Measurements from ENCODE around the gene AOAH. TPM values are rescaled to one million over a fixed set of nuclear protein-coding genes. Genes with fewer than 3 reads are reported as not detected.
A peak's percentile ranks its signal among the peaks of the same experiment; 100 is the strongest.
"Not testable (repeated sequence)": the region's sequence is repeated elsewhere in the genome, so short reads cannot be mapped to it uniquely, and the experiment has no call there.

The AOAH gene
- total RNA-seq, 1 experiment from 2014 or later, result 1.3 TPM

DNA sequence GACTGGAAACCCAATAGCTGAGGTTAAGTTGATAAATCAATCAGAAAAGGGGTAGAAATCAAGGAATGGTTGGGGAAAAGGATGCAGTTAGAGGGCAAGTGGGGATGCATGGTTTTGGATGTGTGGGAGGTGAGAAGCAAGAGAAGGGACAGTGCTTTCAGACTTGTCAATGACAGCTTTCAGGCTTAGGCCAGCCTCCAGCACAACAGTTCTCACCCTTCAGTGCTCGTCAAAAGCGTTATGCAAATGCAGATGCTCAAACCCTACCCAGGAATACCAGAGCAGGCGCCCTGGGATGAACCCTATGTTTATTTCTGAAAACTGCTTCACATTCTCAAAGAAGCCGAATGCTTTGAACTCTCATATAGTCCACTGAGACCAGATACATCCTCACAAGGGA, 74.0 kb downstream of the AOAH start:
- Histone ChIP-seq H3K4me3 (no peak overlapping the region), H3K27ac (no peak overlapping the region), H3K4me1 (peaks cover 21% of the 10 kb centered on the region), H3K27me3 (no peaks in the 10 kb centered on the region), H3K36me3 (no peaks in the 10 kb centered on the region), H3K9me3 (replicated peaks) (no peaks in the 10 kb centered on the region)
- no peak for DNase-seq

DNA sequence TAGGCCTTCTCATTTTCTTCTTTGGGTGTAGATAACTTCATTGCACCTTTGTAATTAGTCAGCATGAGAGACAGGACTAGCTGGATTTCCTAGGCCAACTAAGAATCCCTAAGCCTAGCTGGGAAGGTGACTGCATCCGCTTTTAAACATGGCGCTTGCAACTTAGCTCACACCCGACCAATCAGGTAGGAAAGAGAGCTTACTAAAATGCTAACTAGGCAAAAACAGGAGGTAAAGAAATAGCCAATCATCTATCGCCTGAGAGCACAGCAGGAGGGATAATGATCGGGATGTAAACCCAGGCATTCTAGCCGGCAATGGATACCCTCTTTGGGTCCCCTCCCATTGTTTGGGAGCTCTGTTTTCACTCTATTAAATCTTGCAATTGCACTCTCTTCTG, 75.0 kb downstream of the AOAH start:
- peaks cover 24% of the 10 kb centered on the region for H3K4me1 ChIP-seq
- H3K9me3 ChIP-seq (replicated peaks); H3K4me3 ChIP-seq; H3K36me3 ChIP-seq; H3K27ac ChIP-seq; H3K27me3 ChIP-seq; DNase-seq: not testable (repeated sequence)

DNA sequence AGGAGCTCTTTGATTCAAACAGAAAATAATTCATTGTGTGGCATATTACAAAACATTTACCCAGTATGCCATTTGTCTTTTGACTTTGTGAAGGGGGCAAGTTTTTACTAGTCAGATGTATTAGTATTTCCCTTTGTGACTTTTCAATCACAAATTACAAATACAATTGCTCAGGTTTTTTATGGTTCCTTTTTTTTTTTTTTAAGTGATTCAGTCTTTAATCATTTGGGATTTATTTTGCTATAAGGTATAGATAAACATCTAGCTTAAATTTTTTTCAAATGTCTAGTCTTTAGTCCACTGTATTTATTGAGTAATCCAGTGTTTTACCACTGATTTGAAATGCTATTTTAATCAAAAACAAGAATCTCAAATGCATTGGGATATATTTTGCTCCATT, 75.9 kb downstream of the AOAH start:
- H3K27ac ChIP-seq, result no peak overlapping the region

DNA sequence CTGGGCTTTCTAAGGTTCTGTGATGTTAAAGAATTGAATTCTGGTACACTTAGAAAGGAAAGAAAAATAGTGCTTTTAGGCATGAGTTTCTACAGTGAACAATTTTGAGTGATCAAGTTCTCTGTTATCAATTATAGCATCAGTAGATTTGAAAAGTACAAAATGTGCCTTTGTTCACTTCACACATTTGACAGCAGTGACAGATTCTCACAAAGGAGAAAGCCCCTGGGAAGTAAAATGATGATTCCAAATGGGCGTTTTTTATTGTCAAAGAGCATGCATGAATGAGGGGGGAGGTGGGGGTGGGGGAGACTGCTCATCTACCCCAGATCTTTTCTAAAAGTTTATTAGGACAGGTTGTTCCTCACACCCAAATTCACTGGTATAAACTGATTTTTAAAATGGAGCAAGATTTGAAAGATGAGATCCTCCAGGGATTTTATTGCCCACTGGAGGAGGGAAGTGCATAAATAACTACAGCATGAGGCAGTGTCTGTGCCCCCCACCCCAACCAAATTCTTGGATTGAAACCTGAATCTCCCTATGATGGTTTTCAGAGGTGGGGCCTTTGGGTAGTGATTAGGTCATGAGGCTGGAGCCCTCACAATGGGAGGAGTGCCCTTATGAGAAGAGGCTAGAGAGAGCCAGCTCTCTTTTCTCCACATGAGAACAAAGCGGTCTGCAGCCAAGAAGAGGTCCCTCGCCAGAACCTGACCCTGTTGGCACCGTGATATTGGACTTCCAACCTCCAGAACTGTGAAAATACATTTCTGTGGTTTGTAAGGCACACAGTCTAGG, 79.5 kb downstream of the AOAH start:
- peaks cover 8% of the 10 kb centered on the region; the same call in 1 of the 2 replicates for H3K4me1 ChIP-seq
- H3K36me3 ChIP-seq, result no peaks in the 10 kb centered on the region
- H3K27me3 ChIP-seq, result no peaks in the 10 kb centered on the region
- peak; percentile 46 to 62 for DNase-seq
- H3K4me3 ChIP-seq, result no peak overlapping the region
- H3K27ac ChIP-seq, result no peak overlapping the region
- H3K9me3 ChIP-seq (replicated peaks), result no peaks in the 10 kb centered on the region

More for the DNA sequence above, 75.9 kb downstream of the AOAH start:
- H3K27me3 ChIP-seq, result no peaks in the 10 kb centered on the region
- no peaks in the 10 kb centered on the region for H3K9me3 ChIP-seq (replicated peaks)
- no peak for DNase-seq
- no peaks in the 10 kb centered on the region for H3K36me3 ChIP-seq
- no peak overlapping the region for H3K4me3 ChIP-seq
- peaks cover 17% of the 10 kb centered on the region for H3K4me1 ChIP-seq

DNA sequence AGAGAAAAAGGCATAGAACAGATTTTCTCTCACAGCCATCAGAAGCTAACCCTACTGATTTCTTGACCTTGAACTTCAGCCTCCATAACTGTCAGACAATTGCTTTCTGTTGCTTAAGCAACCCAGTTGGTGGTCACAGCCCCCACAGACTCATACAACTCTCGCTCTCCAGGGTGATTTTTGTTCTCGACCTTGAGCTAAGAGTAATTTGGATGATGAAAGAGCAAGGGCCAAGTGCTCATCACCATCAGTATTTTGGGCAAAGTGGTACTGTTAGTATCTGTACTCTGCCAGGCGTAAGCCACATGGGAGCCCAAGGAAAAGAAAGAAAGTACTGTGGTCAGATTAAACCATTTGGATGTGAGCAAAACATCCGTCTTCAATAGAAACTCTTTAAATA, 81.9 kb downstream of the AOAH start:
- H3K4me1 ChIP-seq, result peaks cover 8% of the 10 kb centered on the region; the same call in 1 of the 2 replicates
- H3K9me3 ChIP-seq (replicated peaks), result no peaks in the 10 kb centered on the region
- DNase-seq, result no peak

DNA sequence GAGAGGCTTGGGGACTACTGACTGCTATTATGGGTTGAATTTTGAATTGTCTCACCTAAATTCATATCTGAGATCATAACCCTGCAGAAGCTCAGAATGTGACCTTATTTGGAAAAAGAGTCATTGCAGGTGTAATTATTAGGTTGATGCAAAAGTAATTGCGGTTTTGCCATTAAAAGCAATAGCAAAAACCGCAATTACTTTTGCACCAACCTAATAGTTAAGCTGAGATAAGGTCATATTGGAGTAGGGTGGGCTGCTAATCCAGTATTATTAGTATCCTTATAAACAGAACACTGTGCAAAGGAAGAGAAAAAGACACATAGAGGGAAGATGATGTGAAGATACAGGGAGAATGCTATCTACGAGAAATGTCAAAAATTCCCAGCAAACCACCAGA, 82.3 kb downstream of the AOAH start:
- Histone ChIP-seq H3K9me3 (replicated peaks) (no peaks in the 10 kb centered on the region), H3K27ac (no peak overlapping the region), H3K36me3 (no peaks in the 10 kb centered on the region), H3K4me1 (peaks cover 8% of the 10 kb centered on the region; the same call in 1 of the 2 replicates), H3K4me3 (no peak overlapping the region), H3K27me3 (no peaks in the 10 kb centered on the region)
- no peak for DNase-seq

More for the DNA sequence above, 81.9 kb downstream of the AOAH start:
- Histone ChIP-seq H3K36me3 (no peaks in the 10 kb centered on the region), H3K27ac (no peak overlapping the region), H3K27me3 (no peaks in the 10 kb centered on the region), H3K4me3 (no peak overlapping the region)

DNA sequence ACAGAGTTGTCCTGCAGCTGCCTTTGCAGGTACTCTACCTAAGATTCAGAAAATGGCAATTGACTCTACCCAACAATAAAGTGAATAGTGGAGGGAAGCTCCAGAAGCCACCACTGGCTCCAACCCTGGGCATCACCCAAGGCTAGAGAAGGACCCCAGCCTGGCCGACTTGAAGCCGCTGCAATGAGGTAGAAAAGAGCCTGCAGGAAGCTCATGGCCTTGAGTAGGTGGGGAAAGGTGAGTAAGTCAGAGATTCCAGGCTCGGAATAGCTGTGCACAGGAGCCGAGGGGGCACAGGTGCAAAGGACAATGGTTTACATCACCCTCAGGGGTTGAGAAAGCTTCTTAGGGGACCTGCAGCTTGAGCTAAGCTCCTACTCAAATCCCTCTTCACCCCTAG, 83.6 kb downstream of the AOAH start:
- H3K9me3 ChIP-seq (replicated peaks), result no peaks in the 10 kb centered on the region
- no peak overlapping the region for H3K4me3 ChIP-seq
- no peak for DNase-seq

DNA sequence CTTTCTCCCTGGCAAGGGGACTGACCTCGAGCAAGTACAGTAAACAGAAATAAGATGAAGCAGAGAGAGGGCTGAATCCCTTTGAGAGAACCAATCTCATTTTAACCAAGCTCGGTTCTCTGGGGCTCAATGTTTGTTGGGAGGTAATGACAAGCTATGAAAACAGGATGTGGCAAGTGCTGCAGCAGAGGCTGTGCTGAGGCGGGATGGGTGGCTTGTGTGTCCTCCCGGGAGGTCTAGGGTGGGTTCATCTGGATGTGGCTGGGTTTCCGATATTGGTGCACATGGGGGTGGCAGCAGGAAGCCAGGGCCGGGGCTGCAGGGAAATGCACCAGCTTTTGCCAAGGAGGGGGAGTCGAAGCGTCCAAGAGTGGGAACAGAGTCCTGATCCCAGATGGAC, 84.5 kb downstream of the AOAH start:
- no peaks in the 10 kb centered on the region for H3K36me3 ChIP-seq
- H3K4me1 ChIP-seq, result peaks cover 10% of the 10 kb centered on the region
- H3K27me3 ChIP-seq, result no peaks in the 10 kb centered on the region
- H3K9me3 ChIP-seq (replicated peaks), result no peaks in the 10 kb centered on the region
- no peak overlapping the region for H3K27ac ChIP-seq
- DNase-seq, result no peak
- no peak overlapping the region for H3K4me3 ChIP-seq

More for the DNA sequence above, 83.6 kb downstream of the AOAH start:
- Histone ChIP-seq H3K27ac (no peak overlapping the region), H3K27me3 (no peaks in the 10 kb centered on the region), H3K4me1 (peaks cover 9% of the 10 kb centered on the region), H3K36me3 (no peaks in the 10 kb centered on the region)

DNA sequence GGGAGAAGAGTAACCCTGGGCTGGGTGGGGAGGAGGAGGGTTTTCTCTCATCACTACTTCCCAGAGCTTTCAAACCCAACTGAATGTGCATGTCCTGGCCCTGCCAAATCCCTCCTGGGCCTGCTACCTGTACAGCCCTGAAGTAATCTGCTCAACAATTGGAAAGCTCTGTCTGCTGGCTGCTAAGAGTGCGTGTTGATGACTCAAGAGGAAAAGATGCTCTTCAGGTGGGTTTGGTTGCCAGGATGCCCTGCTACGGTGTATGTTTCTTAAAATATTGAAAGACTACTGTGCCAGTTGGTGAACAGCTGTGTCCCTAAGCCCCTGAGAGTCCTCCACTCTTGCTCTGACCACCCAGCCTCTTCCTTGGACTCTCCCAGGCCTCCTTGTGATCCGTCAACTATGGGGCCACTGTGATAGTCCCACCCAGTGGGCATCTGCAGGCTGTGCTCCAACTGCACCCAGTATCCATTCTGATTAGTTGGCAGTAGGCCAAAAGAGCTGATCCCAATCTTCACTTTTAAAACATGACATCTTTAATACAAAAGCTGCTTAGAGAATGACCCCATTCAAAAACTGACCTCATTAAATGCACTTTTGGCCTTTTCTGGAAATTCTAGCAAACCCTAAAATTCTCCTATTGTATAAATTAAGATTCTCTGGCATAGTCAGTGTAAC, 85.6 kb downstream of the AOAH start:
- no peak overlapping the region for H3K27ac ChIP-seq
- no peak overlapping the region for H3K4me3 ChIP-seq
- no peaks in the 10 kb centered on the region for H3K36me3 ChIP-seq
- DNase-seq, result no peak
- no peaks in the 10 kb centered on the region for H3K27me3 ChIP-seq
- no peaks in the 10 kb centered on the region for H3K9me3 ChIP-seq (replicated peaks)
- peaks cover 21% of the 10 kb centered on the region for H3K4me1 ChIP-seq

DNA sequence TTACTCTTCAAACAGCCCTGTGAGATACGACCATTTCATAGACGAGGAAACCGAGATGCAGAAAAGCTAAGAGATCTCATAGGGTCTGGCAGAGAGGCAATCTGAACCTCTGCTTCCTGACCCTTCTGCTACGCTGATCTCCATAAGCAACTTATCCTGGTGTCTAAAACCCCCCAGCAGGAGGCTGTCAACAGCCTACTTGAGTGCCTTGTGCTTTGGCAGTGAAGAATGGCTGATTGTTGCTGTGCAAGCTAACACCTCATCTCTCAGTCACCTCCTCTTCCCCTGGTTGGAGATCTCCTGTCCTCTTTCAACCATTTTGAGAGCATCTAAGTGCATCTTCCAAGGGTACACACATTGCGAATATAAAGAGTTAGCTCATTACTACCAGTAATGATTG, 86.2 kb downstream of the AOAH start:
- Histone ChIP-seq H3K9me3 (replicated peaks) (no peaks in the 10 kb centered on the region), H3K4me1 (peaks cover 22% of the 10 kb centered on the region), H3K27ac (no peak overlapping the region), H3K36me3 (no peaks in the 10 kb centered on the region), H3K27me3 (no peaks in the 10 kb centered on the region), H3K4me3 (no peak overlapping the region)
- DNase-seq, result peak in 1 of 2 experiments; percentile 35

DNA sequence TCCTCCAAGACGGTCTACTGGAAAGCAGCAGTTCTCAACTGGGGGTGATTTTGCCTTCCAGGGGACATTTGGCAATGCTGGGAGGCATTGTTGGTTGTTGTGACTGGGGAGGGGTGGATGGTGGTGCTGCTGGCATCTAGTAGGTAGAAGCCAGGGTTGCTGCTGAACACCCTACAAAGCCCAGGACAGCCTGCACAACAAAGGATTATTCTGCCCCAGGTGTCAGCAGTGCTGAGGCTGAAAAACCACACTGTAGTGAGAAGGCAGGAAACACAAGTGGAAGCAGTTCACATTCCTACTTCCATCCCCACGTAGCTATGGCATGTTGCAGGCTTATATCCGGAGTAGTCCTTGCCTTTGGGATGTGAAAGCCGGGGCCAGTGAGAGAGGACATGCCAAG, 86.9 kb downstream of the AOAH start:
- H3K27me3 ChIP-seq, result no peaks in the 10 kb centered on the region
- no peaks in the 10 kb centered on the region for H3K9me3 ChIP-seq (replicated peaks)
- H3K36me3 ChIP-seq, result no peaks in the 10 kb centered on the region
- H3K4me3 ChIP-seq, result no peak overlapping the region
- peaks cover 22% of the 10 kb centered on the region for H3K4me1 ChIP-seq
- no peak for DNase-seq
- no peak overlapping the region for H3K27ac ChIP-seq

DNA sequence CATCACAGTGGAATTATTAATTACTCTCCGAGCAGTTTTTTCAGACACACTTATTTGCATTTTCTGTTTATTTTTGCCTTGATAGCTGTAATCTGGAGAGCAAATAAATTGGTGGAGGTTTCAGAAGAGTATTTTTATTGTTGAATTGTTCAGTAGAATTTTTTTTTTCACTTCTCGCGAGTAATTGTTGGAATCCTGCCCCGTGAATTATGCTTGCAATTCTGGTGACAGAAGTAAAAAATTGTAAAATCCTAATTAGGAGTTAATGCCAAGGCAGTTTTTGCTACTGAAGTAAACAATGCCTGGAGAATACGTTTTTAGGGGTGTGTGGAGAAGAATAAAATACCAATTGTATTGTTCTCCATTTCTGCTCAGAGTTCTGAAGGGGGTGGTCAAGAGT, 88.2 kb downstream of the AOAH start:
- Histone ChIP-seq H3K27me3 (no peaks in the 10 kb centered on the region), H3K4me1 (peaks cover 22% of the 10 kb centered on the region), H3K4me3 (no peak overlapping the region), H3K27ac (no peak overlapping the region), H3K36me3 (no peaks in the 10 kb centered on the region), H3K9me3 (replicated peaks) (no peaks in the 10 kb centered on the region)
- no peak for DNase-seq

DNA sequence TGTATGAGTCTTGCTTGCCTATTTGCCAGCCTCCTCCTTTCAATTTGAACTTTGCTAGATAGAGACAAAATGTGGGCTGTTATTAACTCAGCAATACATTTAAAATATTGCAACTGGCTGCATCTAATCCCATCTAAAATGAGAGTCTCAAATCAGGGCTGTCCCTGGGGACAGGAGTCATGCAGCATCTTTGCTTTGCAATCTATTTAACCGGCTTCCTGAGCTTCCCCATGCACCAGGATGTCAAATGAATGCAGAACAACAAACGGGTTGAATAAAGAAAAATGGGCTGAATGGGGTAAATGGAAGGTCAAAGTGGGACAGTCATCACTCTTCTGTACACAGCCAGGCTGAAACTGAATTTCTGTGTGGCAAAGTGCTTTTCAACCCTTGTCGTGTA, 89.2 kb downstream of the AOAH start:
- Histone ChIP-seq H3K4me3 (no peak overlapping the region), H3K36me3 (no peaks in the 10 kb centered on the region), H3K9me3 (replicated peaks) (no peaks in the 10 kb centered on the region), H3K27ac (peak overlapping the region; percentile 19; the same call in 1 of the 2 replicates), H3K27me3 (no peaks in the 10 kb centered on the region), H3K4me1 (peaks cover 24% of the 10 kb centered on the region)
- DNase-seq, result peak; percentile 34 to 63

DNA sequence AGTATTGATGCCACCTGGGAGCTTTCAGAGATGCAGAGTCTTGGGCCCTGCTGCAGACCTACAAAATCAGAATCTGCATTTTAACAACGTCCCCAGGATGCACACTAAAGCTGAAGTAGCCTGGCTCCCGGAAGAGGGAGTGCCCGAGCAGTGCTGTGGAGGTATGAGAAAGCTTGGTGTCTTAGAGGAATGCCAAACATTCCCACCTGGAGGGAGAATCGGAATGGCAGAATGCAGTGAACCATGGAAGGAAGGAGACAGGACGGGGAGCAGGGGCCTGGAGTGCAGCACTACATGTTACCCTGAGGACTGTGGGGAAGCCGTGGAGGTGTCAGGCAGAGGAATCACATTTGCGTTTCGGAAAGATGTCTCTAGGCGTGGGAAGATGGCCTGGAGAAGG, 90.9 kb downstream of the AOAH start:
- no peak overlapping the region for H3K4me3 ChIP-seq
- no peak for DNase-seq

DNA sequence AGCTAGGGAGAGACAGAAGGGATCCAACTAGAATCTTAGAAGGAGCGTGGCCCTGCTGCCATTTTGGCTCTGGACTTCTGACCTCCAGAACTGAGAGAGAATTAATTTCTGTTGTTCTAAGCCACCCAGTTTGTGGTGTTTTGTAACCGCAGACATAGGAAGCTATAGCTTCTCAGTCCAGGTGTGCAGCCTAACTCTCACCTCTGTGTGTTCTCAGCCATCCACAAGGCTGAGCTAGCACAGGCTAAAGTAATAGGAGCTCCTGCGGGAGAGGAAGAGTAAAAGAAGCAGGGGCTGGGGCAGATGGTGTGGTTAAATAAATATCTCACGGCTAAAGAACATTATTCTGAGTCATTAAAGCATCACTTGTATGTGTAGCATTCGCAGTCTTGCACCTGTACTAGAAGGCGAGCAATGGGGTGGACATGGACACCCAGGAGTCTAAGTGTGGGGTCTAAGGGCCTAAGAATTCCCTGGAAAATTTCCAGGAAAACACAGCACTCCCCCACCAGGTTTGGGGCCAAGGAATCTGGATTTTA, 94.1 kb downstream of the AOAH start:
- Histone ChIP-seq H3K9me3 (replicated peaks) (no peaks in the 10 kb centered on the region), H3K4me1 (peaks cover 27% of the 10 kb centered on the region), H3K36me3 (no peaks in the 10 kb centered on the region)

More for the DNA sequence above, 90.9 kb downstream of the AOAH start:
- H3K9me3 ChIP-seq (replicated peaks), result no peaks in the 10 kb centered on the region
- H3K27me3 ChIP-seq, result no peaks in the 10 kb centered on the region
- H3K4me1 ChIP-seq, result peaks cover 25% of the 10 kb centered on the region
- H3K27ac ChIP-seq, result no peak overlapping the region
- no peaks in the 10 kb centered on the region for H3K36me3 ChIP-seq

More for the DNA sequence above, 94.1 kb downstream of the AOAH start:
- Histone ChIP-seq H3K27me3 (no peaks in the 10 kb centered on the region), H3K27ac (no peak overlapping the region), H3K4me3 (no peak overlapping the region)
- peak in 1 of 2 experiments; percentile 41 for DNase-seq
